NCI-H2107 treated with DMSO at 0.1 percent for 48 hours (cell line): Measurements from ENCODE around the gene LCOR.
"Not testable (repeated sequence)": the region's sequence is repeated elsewhere in the genome, so short reads cannot be mapped to it uniquely, and the experiment has no call there.

Source experiments
- DNase-seq: peaks from one replicate; lab custom pipeline; 2025; ENCODE audit not compliant: unreplicated experiment; lab: John Stamatoyannopoulos, UW

The LCOR gene

DNA sequence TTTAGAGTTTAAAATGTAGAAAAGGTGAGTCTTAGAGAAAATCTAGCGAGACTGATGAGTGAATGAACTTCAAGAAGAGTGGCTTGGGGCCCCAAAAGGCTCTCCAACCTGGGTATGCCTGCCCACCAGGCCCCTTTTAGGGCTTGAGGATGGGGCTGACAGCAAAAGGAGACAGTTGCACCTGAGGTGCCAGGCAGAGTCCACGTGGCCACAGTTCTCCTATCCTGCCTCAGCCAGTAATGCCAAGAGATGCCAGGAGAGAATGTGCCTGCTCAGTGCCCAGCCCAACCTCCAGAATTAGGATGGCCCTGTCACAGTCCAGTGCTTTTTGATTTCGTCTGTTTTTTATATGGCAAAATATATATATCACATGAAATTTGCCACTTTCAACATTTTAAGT lies 197.2 kb downstream of the LCOR start:
- no peak for DNase-seq

DNA sequence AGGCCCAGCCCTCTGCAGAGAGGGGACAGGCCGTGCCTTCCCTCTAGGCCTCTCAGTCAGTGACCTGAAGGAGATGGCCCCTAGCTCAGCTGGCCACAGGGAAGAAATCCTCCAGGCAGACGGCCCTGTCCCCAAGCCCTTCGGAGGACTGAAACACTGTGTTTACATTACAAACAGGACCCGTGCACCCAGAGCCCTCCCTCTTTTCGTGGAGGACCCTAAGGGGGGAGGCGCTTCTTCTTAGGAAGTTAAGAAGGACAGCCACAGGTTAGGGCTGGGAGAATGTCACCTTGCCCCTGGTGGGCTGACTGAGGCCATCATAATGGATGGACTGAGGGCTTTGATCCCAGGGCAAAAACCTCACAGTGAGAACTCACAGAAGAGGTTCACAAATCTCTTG lies 198.8 kb downstream of the LCOR start:
- no peak for DNase-seq

DNA sequence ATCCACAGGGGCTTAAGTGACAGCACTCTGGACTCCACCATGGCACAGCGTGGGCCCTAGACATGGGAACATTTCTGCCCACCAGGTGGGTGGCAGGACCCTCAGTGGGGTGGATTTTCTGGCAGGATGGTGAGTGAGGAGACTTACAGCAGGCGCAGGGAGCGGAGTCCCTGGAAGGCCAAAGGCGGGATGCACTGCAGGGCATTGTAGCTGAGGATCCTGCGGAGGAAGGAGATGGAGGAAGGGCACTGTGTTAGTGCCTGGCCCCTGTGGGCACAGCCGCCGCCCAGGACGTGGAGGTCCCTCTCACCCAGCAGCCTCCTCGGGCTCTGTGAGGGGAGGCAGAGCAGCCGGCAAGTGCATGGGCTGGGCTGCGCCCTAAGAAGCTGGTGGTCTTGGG lies 199.4 kb downstream of the LCOR start:
- no peak for DNase-seq

DNA sequence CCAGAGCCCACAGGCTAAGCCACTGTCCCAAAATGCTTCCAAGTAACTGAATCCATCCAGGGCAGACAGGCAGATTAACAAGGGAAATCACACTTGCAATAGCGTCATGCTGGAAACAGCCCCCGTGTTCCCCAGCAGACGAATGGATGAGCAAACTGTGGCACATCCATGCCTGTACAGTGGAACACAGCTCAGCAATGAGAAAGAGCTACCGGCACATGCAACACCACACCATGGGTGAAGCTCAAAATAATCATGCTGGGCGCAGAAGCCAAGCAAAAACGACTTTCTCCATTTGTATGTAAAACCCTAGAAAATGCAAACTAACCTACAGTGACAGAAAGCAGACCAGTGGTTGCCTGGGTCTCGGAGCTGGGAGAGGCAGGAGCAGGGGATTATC lies 200.5 kb downstream of the LCOR start:
- DNase-seq: no peak

- not testable (repeated sequence) for DNase-seq
Measured at GRCh38 chr10:97033841-97034240, 201.7 kb downstream of the LCOR start.

GRCh38 chr10:97034301-97034700 lies 202.2 kb downstream of the LCOR start:
- no peak for DNase-seq

DNA sequence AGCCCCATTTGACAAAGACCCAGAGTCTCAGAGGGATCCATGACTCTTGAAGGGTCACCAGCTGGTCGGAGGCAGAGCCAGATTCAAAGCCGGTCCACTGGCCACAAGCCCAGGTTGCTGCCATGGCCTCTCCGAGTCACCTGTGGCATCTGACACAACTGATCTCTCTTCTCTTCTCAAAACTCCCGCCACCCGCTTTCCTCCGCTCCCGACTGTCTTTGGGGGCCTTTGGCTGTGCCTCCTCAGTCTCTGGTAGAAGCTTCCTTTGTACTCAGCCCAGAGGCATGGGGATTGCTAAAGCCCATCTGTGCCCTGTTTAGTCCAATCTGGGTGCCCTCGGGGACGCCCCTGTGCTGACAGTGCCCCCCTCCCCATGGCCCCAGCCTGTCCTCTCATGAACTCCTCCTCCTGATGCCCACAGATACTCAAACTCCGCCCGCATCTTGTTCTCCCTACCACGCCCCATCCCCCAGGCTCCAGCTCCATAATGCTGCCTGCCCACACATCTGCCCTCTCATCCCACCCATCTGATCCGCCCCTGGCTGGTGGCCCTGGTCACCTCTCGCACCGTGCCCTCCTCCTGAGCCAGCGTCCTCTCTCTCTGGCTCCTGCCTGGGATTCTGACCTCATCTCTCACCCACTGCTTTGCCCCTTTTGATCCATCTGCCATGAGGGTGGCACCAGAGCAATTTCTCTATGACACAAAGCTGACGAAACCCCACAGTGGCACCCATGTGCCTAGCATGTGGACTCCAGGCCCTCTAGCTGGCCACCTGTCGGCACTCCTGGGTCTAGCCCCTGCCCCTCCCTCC lies 203.1 kb downstream of the LCOR start:
- DNase-seq: no peak

GRCh38 chr10:97037365-97038361 lies 205.6 kb downstream of the LCOR start:
- DNase-seq: peak; percentile 57

DNA sequence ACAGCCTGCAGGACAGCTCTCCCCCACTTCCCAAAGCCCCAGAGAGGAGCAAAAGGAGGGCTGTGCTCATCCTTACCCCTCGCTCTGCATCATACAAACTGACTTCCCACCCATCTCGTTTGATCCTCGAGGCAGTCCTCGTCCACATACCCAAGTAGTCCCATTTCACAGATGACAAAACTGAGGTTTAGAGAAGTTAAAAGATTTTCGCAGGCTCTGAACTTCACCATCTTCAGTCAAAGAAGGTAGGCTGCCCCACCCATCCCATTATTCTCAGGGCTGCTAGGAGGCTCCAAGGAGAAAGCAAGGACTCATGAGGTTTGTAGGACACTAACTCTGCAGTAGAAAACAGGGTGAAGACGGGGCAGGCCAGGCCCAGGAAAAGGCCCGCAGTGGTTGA lies 206.6 kb downstream of the LCOR start:
- DNase-seq: no peak

- no peak for DNase-seq
Measured at GRCh38 chr10:97039538-97040247, 207.6 kb downstream of the LCOR start.

GRCh38 chr10:97040248-97040584 lies 208.1 kb downstream of the LCOR start:
- no peak for DNase-seq

DNA sequence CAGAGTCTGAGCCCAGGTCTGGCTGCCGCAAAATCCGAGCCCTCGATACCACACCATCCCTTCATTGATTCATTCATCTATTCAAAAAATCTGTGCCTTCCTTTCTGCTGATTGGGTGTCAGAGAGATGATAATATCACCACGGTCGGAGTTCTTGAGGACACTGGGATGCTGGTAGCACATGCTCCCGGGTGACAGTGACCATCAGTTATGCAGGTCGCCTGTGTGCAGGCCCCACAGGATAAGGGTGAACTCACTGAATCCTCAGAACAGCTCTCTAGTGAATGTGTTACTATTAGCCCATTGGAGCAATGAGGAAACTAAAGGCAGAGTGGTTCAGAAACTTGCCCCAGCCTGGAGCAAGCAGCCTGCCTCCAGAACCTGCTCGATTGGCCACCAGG lies 208.6 kb downstream of the LCOR start:
- no peak for DNase-seq

- no peak for DNase-seq
Measured at GRCh38 chr10:97042081-97042480, 210.0 kb downstream of the LCOR start.

DNA sequence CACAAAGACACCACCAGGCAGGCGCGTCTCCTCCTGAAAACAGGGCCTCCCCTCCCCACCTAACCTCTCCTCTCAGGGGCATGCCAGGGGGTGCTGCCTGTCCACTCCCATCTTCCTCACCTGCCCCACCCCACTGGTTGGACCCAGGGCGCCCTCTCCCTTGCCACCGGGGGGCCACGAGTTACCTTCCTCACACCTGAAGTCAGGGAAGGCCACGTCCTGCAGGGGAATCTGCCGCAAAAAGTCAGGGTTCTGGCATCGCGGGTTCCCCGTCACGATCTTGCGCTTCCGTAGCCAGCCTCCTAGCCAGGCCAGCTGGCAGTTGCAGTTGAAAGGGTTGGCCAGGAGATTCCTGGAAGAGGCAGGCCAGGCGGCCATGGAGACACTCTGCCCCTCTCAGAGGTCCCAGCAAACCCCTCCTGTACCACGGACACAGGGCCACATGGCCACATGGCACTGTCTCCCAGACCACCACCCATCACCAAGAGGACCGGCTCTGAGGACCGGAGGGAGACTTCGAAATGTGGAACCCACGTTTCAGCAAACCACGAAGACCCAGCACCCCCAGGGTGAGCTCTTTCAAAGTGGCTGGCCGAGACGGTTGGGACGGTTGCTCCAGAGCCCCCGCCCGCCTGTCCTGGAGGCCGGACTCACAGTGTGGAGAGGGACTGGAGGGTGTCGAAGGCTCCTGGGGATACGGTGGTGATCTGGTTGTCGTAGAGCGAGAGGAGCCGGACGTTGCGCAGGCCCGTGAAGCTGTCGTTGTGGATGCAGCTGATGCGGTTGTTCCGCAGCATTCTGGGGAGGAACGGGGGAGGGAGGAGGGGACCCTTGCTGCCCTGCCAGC lies 210.8 kb downstream of the LCOR start:
- DNase-seq: no peak

- DNase-seq: no peak
Measured at GRCh38 chr10:97043563-97043855, 211.4 kb downstream of the LCOR start.
